ENCODE results near the gene STK32C.

The STK32C gene

DNA sequence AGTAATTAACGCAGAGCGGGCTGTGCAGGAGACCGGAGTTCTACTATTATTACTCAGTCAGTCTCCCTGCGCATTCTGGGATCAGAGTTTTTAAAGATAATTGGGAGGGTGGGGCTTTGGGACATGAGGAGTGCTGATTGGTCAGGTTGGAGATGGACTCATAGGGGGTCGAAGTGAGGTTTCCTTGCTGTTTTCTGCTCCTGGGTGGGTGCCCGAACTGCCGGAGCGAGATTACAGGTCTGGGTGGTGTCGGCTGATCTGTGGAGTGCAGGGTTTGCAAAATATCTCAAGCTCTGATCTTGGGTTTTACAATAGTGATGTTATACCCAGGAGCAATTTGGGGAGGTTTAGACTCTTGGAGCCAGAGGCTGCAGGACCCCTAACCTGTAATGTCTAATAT is 20.4 kb upstream of the STK32C start:
- Histone ChIP-seq H3K79me1 (ENCODE audit: low read length) (peaks cover 8% of the 10 kb centered on the region), H2AFZ (ENCODE audit: insufficient read depth, low read length, poor library complexity) (no peak overlapping the region), H2BK12ac (ENCODE audit: low read length) (no peak overlapping the region), H3K14ac (ENCODE audit: low read length) (no peak overlapping the region), H2BK120ac (ENCODE audit: insufficient read depth, low read length, poor library complexity) (no peak overlapping the region), H3K9ac (ENCODE audit: low read length) (no peak overlapping the region), H3K9me3 (ENCODE audit: insufficient read depth, low read depth, low read length) (no peaks in the 10 kb centered on the region), H3K18ac (ENCODE audit: low read length) (no peak overlapping the region), H3K23ac (ENCODE audit: low read length) (no peak overlapping the region), H3K4me1 (ENCODE audit: control insufficient read depth in 1 of 2, insufficient read depth in 2 of 2, low read length in 2 of 2) (peaks cover 16% of the 10 kb centered on the region in 2 experiments), H4K91ac (ENCODE audit: low read depth, low read length) (no peak overlapping the region), H3K4me2 (ENCODE audit: low read length) (no peak overlapping the region), H3K4me3 (ENCODE audit: low read depth, low read length) (no peak overlapping the region), H3K4ac (ENCODE audit: low read depth, low read length) (no peak overlapping the region), H3K27ac (ENCODE audit: low read depth, low read length) (no peak overlapping the region), H3K27me3 (ENCODE audit: insufficient read depth, low read length) (no peaks in the 10 kb centered on the region), H3K36me3 (ENCODE audit: control insufficient read depth in 1 of 2, insufficient read depth in 2 of 2, low read length in 2 of 2) (peaks cover 2 to 3% of the 10 kb centered on the region in 2 experiments), H4K8ac (ENCODE audit: low read depth, low read length) (no peak overlapping the region), H2BK5ac (ENCODE audit: low read depth, low read length, poor library complexity) (no peak overlapping the region), H4K12ac (ENCODE audit: low read depth, low read length) (no peak overlapping the region), H2AK5ac (ENCODE audit: low read length) (no peak overlapping the region), H3K79me2 (ENCODE audit: control insufficient read depth, insufficient read depth, low read length, poor library complexity) (peaks cover 8% of the 10 kb centered on the region)
- WGBS (ENCODE audit: extremely low coverage, insufficient coverage, insufficient read length), result no CpG with 5 or more reads among the region's 9 CpGs
- DNase-seq, result no peak

DNA sequence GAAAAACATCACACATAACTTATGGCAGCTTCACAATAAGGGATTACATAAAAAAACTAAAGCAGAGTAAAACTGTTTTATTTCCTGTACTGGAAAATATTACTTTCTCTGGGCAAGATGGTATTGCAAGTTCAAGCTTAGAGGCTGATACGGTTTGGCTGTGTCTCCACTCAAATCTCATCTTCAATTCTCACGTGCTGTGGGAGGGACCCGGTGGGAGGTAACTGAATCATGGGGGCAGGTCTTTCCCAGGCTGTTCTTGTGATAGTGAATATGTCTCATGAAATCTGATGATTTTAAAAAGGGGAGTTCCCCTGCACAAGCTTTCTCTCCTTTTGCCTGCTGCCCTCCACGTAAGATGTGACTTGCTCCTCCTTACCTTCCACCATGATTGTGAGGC is 19.2 kb upstream of the STK32C start:
- H2BK12ac ChIP-seq (ENCODE audit: low read length), result no peak overlapping the region
- H3K4me3 ChIP-seq (ENCODE audit: low read depth, low read length), result no peak overlapping the region
- H3K9ac ChIP-seq (ENCODE audit: low read length), result no peak overlapping the region
- peaks cover 2 to 3% of the 10 kb centered on the region in 2 experiments for H3K36me3 ChIP-seq (ENCODE audit: control insufficient read depth in 1 of 2, insufficient read depth in 2 of 2, low read length in 2 of 2)
- H3K18ac ChIP-seq (ENCODE audit: low read length), result no peak overlapping the region
- H3K79me1 ChIP-seq (ENCODE audit: low read length), result peaks cover 5% of the 10 kb centered on the region
- no peak overlapping the region for H3K4ac ChIP-seq (ENCODE audit: low read depth, low read length)
- H3K4me1 ChIP-seq (ENCODE audit: control insufficient read depth in 1 of 2, insufficient read depth in 2 of 2, low read length in 2 of 2), result peaks cover 11 to 13% of the 10 kb centered on the region in 2 experiments
- H2AK5ac ChIP-seq (ENCODE audit: low read length), result no peak overlapping the region
- no peaks in the 10 kb centered on the region for H3K9me3 ChIP-seq (ENCODE audit: insufficient read depth, low read depth, low read length)
- no peak overlapping the region for H2AFZ ChIP-seq (ENCODE audit: insufficient read depth, low read length, poor library complexity)
- no peak overlapping the region for H3K14ac ChIP-seq (ENCODE audit: low read length)
- no peak overlapping the region for H2BK5ac ChIP-seq (ENCODE audit: low read depth, low read length, poor library complexity)
- H3K23ac ChIP-seq (ENCODE audit: low read length), result no peak overlapping the region
- no peak overlapping the region for H3K27ac ChIP-seq (ENCODE audit: low read depth, low read length)
- no peak overlapping the region for H3K4me2 ChIP-seq (ENCODE audit: low read length)
- DNase-seq, result no peak
- no peak overlapping the region for H4K8ac ChIP-seq (ENCODE audit: low read depth, low read length)
- no peaks in the 10 kb centered on the region for H3K27me3 ChIP-seq (ENCODE audit: insufficient read depth, low read length)
- H3K79me2 ChIP-seq (ENCODE audit: control insufficient read depth, insufficient read depth, low read length, poor library complexity), result peaks cover 6% of the 10 kb centered on the region
- H2BK120ac ChIP-seq (ENCODE audit: insufficient read depth, low read length, poor library complexity), result no peak overlapping the region
- H4K12ac ChIP-seq (ENCODE audit: low read depth, low read length), result no peak overlapping the region
- no CpG with 5 or more reads among the region's 4 CpGs for WGBS (ENCODE audit: extremely low coverage, insufficient coverage, insufficient read length)
- no peak overlapping the region for H4K91ac ChIP-seq (ENCODE audit: low read depth, low read length)

DNA sequence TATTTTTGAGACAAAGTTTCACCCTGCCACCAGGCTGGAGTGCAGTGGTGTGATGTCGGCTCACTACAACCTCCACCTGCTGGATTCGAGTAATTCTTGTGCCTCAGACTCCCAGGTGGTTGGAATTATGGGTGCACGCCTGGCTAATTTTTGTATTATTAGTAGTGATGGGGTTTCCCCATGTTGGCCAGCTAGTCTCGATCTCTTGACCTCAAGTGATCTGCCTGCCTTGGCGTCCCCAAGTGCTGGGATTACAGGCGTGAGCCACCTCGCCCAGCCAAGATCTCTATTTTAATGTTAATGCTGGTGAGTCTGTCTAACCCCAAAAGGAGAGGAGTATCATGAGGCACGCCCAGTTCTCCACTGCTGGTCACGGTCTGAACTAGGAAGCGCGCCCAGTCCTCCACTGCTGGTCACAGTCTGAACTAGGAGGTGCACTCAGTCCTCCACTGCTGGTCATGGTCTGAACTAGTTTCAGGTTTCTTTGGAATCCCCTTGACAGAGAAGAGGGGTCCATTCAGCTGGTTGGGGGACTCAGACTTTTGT is 18.7 kb upstream of the STK32C start:
- Histone ChIP-seq H3K36me3 (ENCODE audit: control insufficient read depth in 1 of 2, insufficient read depth in 2 of 2, low read length in 2 of 2) (peaks cover 2 to 3% of the 10 kb centered on the region in 2 experiments), H3K4ac (ENCODE audit: low read depth, low read length) (no peak overlapping the region), H3K9ac (ENCODE audit: low read length) (no peak overlapping the region), H3K9me3 (ENCODE audit: insufficient read depth, low read depth, low read length) (no peaks in the 10 kb centered on the region), H2AFZ (ENCODE audit: insufficient read depth, low read length, poor library complexity) (no peak overlapping the region), H4K8ac (ENCODE audit: low read depth, low read length) (no peak overlapping the region), H3K23ac (ENCODE audit: low read length) (no peak overlapping the region), H2BK120ac (ENCODE audit: insufficient read depth, low read length, poor library complexity) (no peak overlapping the region), H2BK12ac (ENCODE audit: low read length) (no peak overlapping the region), H3K18ac (ENCODE audit: low read length) (no peak overlapping the region), H3K27me3 (ENCODE audit: insufficient read depth, low read length) (no peaks in the 10 kb centered on the region), H3K4me3 (ENCODE audit: low read depth, low read length) (no peak overlapping the region), H2AK5ac (ENCODE audit: low read length) (no peak overlapping the region), H3K14ac (ENCODE audit: low read length) (no peak overlapping the region), H2BK5ac (ENCODE audit: low read depth, low read length, poor library complexity) (no peak overlapping the region), H3K4me1 (ENCODE audit: control insufficient read depth in 1 of 2, insufficient read depth in 2 of 2, low read length in 2 of 2) (peaks cover 11 to 13% of the 10 kb centered on the region in 2 experiments), H3K79me1 (ENCODE audit: low read length) (peaks cover 3% of the 10 kb centered on the region), H3K4me2 (ENCODE audit: low read length) (no peak overlapping the region), H4K12ac (ENCODE audit: low read depth, low read length) (no peak overlapping the region), H3K27ac (ENCODE audit: low read depth, low read length) (no peak overlapping the region), H4K91ac (ENCODE audit: low read depth, low read length) (no peak overlapping the region), H3K79me2 (ENCODE audit: control insufficient read depth, insufficient read depth, low read length, poor library complexity) (peaks cover 4% of the 10 kb centered on the region)
- DNase-seq, result no peak
- WGBS (ENCODE audit: extremely low coverage, insufficient coverage, insufficient read length), result no CpG with 5 or more reads among the region's 11 CpGs

- H2AFZ ChIP-seq (ENCODE audit: insufficient read depth, low read length, poor library complexity), result no peak overlapping the region
- H3K27ac ChIP-seq (ENCODE audit: low read depth, low read length), result no peak overlapping the region
- H3K4ac ChIP-seq (ENCODE audit: low read depth, low read length), result no peak overlapping the region
- H3K4me2 ChIP-seq (ENCODE audit: low read length), result no peak overlapping the region
- H3K23ac ChIP-seq (ENCODE audit: low read length), result no peak overlapping the region
- no peak overlapping the region for H2BK5ac ChIP-seq (ENCODE audit: low read depth, low read length, poor library complexity)
- WGBS (ENCODE audit: extremely low coverage, insufficient coverage, insufficient read length), result no CpG with 5 or more reads among the region's 1 CpG
- no peak for DNase-seq
- H3K4me3 ChIP-seq (ENCODE audit: low read depth, low read length), result no peak overlapping the region
- H2AK5ac ChIP-seq (ENCODE audit: low read length), result no peak overlapping the region
- H4K91ac ChIP-seq (ENCODE audit: low read depth, low read length), result no peak overlapping the region
- H2BK12ac ChIP-seq (ENCODE audit: low read length), result no peak overlapping the region
- H3K79me1 ChIP-seq (ENCODE audit: low read length), result no peaks in the 10 kb centered on the region
- peaks cover 0 to 4% of the 10 kb centered on the region in 2 experiments for H3K4me1 ChIP-seq (ENCODE audit: control insufficient read depth in 1 of 2, insufficient read depth in 2 of 2, low read length in 2 of 2)
- H3K14ac ChIP-seq (ENCODE audit: low read length), result no peak overlapping the region
- H3K18ac ChIP-seq (ENCODE audit: low read length), result no peak overlapping the region
- peaks cover 2 to 3% of the 10 kb centered on the region in 2 experiments for H3K36me3 ChIP-seq (ENCODE audit: control insufficient read depth in 1 of 2, insufficient read depth in 2 of 2, low read length in 2 of 2)
- no peak overlapping the region for H4K12ac ChIP-seq (ENCODE audit: low read depth, low read length)
- H3K79me2 ChIP-seq (ENCODE audit: control insufficient read depth, insufficient read depth, low read length, poor library complexity), result no peaks in the 10 kb centered on the region
- H3K9me3 ChIP-seq (ENCODE audit: insufficient read depth, low read depth, low read length), result no peaks in the 10 kb centered on the region
- H4K8ac ChIP-seq (ENCODE audit: low read depth, low read length), result no peak overlapping the region
- no peak overlapping the region for H3K9ac ChIP-seq (ENCODE audit: low read length)
- no peaks in the 10 kb centered on the region for H3K27me3 ChIP-seq (ENCODE audit: insufficient read depth, low read length)
- no peak overlapping the region for H2BK120ac ChIP-seq (ENCODE audit: insufficient read depth, low read length, poor library complexity)
Observed at GRCh38 chr10:132324186-132324585, 16.4 kb upstream of the STK32C start.

Measured in trophoblast cell (in vitro differentiated cells and primary cell).